Measurements from ENCODE around the gene TMEM164.
A peak's percentile ranks its signal among the peaks of the same experiment; 100 is the strongest.

Gene TMEM164

GRCh38 chrX:110173192-110174175, 170.6 kb downstream of the TMEM164 start:
- DNase-seq, result no peak

- no peak for DNase-seq
Observed at GRCh38 chrX:110175146-110175545, 172.2 kb downstream of the TMEM164 start.

GRCh38 chrX:110175696-110176095, 172.8 kb downstream of the TMEM164 start:
- no peak for DNase-seq

- no peak for DNase-seq
Observed at GRCh38 chrX:110178179-110178865, 175.4 kb downstream of the TMEM164 start.

GRCh38 chrX:110180176-110180927, 177.4 kb downstream of the TMEM164 start:
- DNase-seq, result no peak

GRCh38 chrX:110180928-110181310, 178.0 kb downstream of the TMEM164 start:
- DNase-seq, result no peak

- DNase-seq, result no peak
Observed at GRCh38 chrX:110181459-110182137, 178.7 kb downstream of the TMEM164 start.

GRCh38 chrX:110182362-110182761, 179.4 kb downstream of the TMEM164 start:
- DNase-seq, result no peak

GRCh38 chrX:110182865-110183264, 180.0 kb downstream of the TMEM164 start:
- DNase-seq, result no peak

GRCh38 chrX:110183314-110183713, 180.4 kb downstream of the TMEM164 start:
- no peak for DNase-seq

GRCh38 chrX:110188701-110189558, 186.0 kb downstream of the TMEM164 start:
- peak in 1 of 5 experiments; percentile 29 for DNase-seq

GRCh38 chrX:110192516-110192915, 189.6 kb downstream of the TMEM164 start:
- no peak for DNase-seq

GRCh38 chrX:110194977-110195376, 192.1 kb downstream of the TMEM164 start:
- no peak for DNase-seq

GRCh38 chrX:110201799-110202198, 198.9 kb downstream of the TMEM164 start:
- no peak for DNase-seq

GRCh38 chrX:110204986-110205385, 202.1 kb downstream of the TMEM164 start:
- peak in 1 of 5 experiments; percentile 9 for DNase-seq

- DNase-seq, result no peak
Observed at GRCh38 chrX:110208092-110208491, 205.2 kb downstream of the TMEM164 start.

- DNase-seq, result no peak
Observed at GRCh38 chrX:110210417-110211139, 207.7 kb downstream of the TMEM164 start.

- no peak for DNase-seq
Observed at GRCh38 chrX:110211340-110211739, 208.4 kb downstream of the TMEM164 start.

GRCh38 chrX:110212299-110212698, 209.4 kb downstream of the TMEM164 start:
- DNase-seq, result no peak

- no peak for DNase-seq
Observed at GRCh38 chrX:110213183-110213582, 210.3 kb downstream of the TMEM164 start.

- no peak for DNase-seq
Observed at GRCh38 chrX:110214684-110215083, 211.8 kb downstream of the TMEM164 start.
